Stromal cell of bone marrow (primary cell): Measurements from ENCODE around the gene BCHE.
"Not testable (repeated sequence)": the region's sequence is repeated elsewhere in the genome, so short reads cannot be mapped to it uniquely, and the experiment has no call there.

Experiments used
- DNase-seq: peaks from one replicate; pipeline ENCODE4 v3.0.0-alpha.2; 2012; ENCODE audit warnings: low read depth

BCHE gene

GRCh38 chr3:165816209-165816608, 21.0 kb downstream of the BCHE start:
- DNase-seq = no peak

GRCh38 chr3:165815682-165816081, 21.5 kb downstream of the BCHE start:
- DNase-seq = no peak

- no peak for DNase-seq
Measured at GRCh38 chr3:165814380-165814779, 22.8 kb downstream of the BCHE start.

GRCh38 chr3:165807937-165808336, 29.3 kb downstream of the BCHE start:
- DNase-seq = not testable (repeated sequence)

- no peak for DNase-seq
Measured at GRCh38 chr3:165805946-165806561, 31.2 kb downstream of the BCHE start.

GRCh38 chr3:165803471-165803870, 33.8 kb downstream of the BCHE start:
- DNase-seq = no peak

- DNase-seq = no peak
Measured at GRCh38 chr3:165800970-165801369, 36.3 kb downstream of the BCHE start.

- no peak for DNase-seq
Measured at GRCh38 chr3:165799026-165799425, 38.2 kb downstream of the BCHE start.

- DNase-seq = no peak
Measured at GRCh38 chr3:165797551-165797950, 39.7 kb downstream of the BCHE start.

GRCh38 chr3:165796701-165797100, 40.5 kb downstream of the BCHE start:
- no peak for DNase-seq

GRCh38 chr3:165788531-165788930, 48.7 kb downstream of the BCHE start:
- DNase-seq = no peak

- no peak for DNase-seq
Measured at GRCh38 chr3:165786013-165786412, 51.2 kb downstream of the BCHE start.

- no peak for DNase-seq
Measured at GRCh38 chr3:165784337-165784736, 52.9 kb downstream of the BCHE start.

GRCh38 chr3:165783383-165783782, 53.8 kb downstream of the BCHE start:
- DNase-seq = no peak

GRCh38 chr3:165778891-165779290, 58.3 kb downstream of the BCHE start:
- no peak for DNase-seq

- no peak for DNase-seq
Measured at GRCh38 chr3:165778456-165778855, 58.8 kb downstream of the BCHE start.

- no peak for DNase-seq
Measured at GRCh38 chr3:165775824-165776223, 61.4 kb downstream of the BCHE start.

GRCh38 chr3:165770781-165771180, 66.4 kb downstream of the BCHE start:
- DNase-seq = no peak

GRCh38 chr3:165768680-165769079, 68.5 kb downstream of the BCHE start:
- no peak for DNase-seq

GRCh38 chr3:165759041-165759440, 78.2 kb downstream of the BCHE start:
- DNase-seq = no peak

GRCh38 chr3:165755571-165755970, 81.7 kb downstream of the BCHE start:
- no peak for DNase-seq

- DNase-seq = no peak
Measured at GRCh38 chr3:165754219-165755007, 82.8 kb downstream of the BCHE start.

- no peak for DNase-seq
Measured at GRCh38 chr3:165753560-165753959, 83.7 kb downstream of the BCHE start.

GRCh38 chr3:165751637-165752036, 85.6 kb downstream of the BCHE start:
- no peak for DNase-seq
